Hematopoietic multipotent progenitor cell treated with erythropoietin and hydrocortisone succinate and interleukin-3 and kit ligand, for 17 days (in vitro differentiated cells): ENCODE measurements around the gene CHST7.

Source experiments
- DNase-seq: peaks from one replicate; pipeline ENCODE4 v3.0.0-alpha.2; 2015; ENCODE audit warnings: low spot score

The CHST7 gene

DNA sequence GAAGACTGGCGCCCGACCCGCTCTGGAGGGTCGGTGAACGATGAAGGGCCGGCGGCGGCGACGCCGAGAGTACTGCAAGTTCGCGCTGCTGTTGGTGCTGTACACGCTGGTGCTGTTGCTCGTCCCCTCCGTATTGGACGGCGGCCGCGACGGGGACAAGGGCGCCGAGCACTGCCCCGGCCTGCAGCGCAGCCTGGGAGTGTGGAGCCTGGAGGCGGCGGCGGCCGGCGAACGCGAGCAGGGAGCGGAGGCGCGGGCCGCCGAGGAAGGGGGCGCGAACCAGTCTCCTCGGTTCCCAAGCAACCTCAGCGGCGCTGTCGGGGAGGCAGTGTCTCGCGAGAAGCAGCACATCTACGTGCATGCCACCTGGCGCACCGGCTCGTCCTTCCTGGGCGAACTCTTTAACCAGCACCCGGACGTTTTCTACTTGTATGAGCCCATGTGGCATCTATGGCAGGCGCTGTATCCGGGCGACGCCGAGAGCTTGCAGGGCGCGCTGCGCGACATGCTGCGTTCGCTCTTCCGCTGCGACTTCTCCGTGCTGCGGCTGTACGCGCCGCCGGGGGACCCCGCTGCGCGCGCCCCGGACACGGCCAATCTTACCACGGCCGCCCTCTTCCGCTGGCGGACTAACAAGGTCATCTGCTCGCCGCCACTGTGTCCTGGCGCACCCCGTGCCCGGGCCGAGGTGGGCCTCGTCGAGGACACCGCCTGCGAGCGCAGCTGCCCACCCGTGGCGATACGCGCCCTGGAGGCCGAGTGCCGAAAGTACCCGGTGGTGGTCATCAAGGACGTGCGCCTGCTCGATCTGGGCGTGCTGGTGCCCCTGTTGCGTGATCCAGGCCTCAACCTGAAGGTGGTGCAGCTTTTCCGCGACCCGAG, 568 bp downstream of the CHST7 start:
- DNase-seq, result no peak

DNA sequence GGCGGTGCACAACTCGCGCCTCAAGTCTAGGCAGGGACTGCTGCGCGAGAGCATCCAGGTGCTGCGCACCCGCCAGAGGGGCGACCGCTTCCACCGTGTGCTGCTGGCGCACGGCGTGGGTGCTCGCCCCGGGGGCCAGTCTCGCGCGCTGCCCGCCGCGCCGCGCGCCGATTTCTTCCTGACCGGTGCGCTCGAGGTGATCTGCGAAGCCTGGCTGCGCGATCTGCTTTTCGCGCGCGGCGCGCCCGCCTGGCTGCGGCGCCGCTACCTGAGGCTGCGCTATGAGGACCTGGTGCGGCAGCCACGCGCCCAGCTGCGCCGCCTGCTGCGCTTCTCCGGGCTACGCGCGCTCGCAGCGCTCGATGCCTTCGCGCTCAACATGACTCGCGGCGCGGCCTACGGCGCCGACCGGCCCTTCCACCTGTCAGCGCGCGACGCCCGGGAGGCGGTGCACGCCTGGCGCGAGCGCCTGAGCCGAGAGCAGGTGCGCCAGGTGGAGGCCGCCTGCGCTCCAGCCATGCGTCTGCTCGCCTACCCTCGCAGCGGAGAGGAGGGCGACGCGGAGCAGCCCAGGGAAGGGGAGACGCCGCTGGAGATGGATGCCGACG, 1.3 kb downstream of the CHST7 start:
- no peak for DNase-seq

DNA sequence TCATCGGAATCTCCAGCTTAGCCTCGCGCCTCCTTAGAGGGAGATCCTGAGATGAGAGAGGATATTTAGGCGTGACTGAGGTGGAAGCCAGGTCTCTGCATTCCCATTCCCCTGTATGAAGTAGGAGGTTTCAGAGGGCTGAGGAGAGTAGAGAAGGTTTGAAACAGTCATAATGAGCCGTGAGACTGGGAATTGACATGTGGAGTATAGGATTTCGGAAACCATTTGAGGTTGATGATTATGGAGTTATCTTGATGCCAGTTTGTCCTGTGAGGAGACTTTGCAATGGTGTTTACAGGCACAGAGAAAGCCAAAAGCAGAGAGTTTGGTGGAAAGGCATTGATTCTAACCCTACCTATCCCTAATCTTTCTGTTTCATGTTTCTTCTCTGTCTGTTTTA, 2.0 kb downstream of the CHST7 start:
- DNase-seq, result no peak

GRCh38 chrX:46575991-46576392, 2.4 kb downstream of the CHST7 start:
- DNase-seq, result no peak

GRCh38 chrX:46576458-46576857, 2.9 kb downstream of the CHST7 start:
- no peak for DNase-seq

DNA sequence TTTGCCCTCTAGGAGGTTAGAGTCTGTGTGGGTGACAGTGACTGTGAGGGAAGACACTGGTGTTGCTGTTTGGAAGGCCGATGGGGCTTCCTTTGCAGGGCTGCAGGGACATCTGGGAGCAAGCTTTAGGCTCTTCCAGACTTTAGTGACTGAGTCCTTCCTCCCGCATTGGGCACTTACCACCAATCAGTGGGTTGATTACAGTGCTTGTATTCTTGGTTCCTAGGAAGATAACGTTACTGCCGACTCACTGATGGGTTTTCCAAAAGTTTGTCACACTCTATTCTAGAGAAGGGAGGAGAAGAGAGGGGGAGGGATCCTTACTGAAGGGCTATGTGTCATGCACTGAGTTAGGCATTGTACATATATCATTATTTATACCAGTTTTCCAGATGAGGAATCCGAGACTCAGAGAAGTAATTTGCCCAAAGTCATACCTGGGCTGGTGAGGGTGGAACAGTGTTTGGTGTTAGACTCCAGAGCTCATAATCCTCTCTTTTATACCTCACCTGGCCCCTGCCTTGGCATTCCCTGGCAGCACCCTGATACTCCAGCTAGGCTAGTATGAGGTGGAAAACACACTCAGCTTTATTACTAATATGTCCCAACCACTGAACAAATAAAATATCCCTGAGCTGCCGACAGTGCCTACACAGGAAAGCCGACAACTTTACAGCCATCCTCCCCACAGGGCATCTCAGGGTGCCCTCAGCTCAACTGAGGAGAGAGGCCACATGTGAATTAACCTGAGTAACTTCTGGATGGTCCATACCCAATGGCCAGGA, 3.8 kb downstream of the CHST7 start:
- DNase-seq, result no peak

DNA sequence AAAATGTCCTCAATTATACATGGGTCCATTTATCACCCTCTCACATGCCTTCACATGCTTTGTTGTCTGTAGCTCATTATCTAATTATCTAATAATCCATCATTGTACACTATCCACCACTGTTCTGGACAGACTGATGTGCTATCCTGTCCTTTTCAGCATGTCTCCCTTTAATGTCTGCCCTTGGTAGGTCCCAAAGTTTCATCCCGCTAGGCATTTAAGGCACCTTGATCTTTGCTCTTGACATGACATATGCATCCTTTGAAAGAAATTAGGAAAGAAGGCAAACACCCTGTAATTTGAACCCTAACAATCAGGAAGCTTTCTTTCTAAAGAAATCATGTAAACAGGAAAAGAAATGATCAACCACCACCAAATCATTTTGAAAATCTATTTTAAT, 5.7 kb downstream of the CHST7 start:
- no peak for DNase-seq

GRCh38 chrX:46580613-46581012, 7.0 kb downstream of the CHST7 start:
- no peak for DNase-seq

DNA sequence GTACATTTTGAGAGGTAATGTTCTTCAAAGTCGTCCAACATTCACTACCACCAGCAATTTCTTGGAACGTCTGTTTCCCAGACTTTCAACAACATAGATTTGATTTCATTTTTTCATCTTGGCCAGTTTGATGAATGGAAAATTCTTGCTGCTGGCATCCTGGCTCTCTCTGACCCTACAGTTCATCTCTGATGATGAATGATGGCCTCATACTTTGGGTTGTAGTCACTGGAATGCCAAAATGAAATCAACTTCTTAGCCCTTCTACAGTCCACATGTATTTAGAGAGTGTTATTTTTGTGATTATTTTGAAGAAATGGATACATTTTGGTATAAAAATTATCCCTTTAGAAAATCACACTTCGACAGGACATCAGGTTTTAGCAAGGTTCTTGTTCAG, 8.8 kb downstream of the CHST7 start:
- no peak for DNase-seq

DNA sequence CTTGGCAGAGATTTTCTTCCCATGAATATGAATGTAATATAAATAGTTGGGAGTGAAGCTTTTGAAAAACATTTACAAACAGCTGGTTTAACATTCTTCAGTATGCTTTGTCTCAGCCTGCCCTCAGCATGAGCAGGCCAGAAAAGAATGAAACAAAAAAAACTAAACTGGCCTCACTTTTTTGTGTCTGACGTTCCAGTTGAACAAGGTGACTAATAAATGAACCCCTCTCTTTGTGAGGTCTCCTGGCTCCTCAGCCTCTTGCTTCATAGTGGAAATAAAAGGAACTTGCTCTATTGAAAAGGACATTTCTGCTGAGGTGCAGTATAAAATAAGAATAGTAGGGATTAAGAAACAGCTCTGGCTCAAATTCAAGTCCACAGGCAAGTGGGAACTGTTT, 9.4 kb downstream of the CHST7 start:
- DNase-seq, result no peak

- DNase-seq, result no peak
Measured at GRCh38 chrX:46584736-46585135, 11.2 kb downstream of the CHST7 start.

DNA sequence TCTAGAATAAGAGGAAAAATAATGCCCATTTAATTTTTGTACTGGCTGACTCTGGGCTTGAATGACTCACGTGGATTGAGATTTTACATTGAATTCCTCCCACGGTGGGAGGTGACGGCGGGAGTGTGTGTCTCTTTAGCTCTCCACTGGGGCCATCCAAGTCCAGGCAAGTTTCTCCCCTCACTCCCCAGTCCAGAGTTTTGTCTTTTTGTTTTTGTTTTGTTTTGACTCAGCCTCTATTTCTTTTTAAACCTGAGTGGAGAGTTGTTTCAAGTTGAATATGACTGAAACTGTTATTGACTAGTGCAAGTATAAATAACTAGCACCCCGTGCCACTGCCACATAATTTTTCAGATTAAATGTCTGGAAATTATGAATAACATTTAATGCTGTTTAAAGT, 13.6 kb downstream of the CHST7 start:
- DNase-seq, result no peak

DNA sequence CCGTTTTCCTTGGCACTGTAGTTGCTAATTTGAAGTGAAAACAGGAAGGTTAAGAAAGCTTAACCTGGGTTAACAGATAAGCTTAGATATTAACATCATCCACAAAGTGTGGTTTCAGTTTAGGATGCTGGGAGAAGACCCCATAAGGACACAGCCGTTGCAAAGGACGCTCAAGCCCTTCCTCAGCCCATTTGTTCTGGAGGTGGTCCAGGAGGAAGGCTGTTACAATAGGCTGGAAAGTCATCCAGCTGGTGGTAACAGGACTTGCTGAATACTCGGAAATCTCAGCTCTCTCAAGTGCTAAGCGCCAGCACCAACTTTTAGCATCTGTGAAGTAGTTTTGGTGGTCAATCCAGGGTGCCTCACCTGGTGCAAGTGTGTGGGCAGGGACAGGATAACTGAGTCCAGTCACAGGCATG, 14.2 kb downstream of the CHST7 start:
- DNase-seq, result no peak

DNA sequence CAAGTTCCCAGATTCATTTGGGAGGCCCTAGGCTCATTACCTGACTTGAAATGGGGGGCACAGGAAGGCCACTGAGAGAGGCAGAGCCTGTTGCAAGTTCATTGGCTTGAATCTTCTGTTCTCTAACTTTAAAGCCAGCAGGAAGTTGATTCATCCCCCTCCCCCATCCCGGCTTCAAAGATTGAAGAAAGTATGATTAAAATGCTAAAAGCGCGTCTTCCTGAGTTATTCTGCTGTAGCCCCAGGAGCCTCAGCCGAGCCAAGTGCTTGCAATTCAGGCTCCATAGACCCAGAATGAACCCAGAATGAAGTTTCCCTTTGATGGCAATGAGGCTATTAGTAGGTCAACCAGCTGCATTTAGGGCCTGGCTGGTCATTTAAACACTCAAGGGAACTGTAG, 14.7 kb downstream of the CHST7 start:
- DNase-seq, result no peak

GRCh38 chrX:46589977-46590723, 16.6 kb downstream of the CHST7 start:
- no peak for DNase-seq

DNA sequence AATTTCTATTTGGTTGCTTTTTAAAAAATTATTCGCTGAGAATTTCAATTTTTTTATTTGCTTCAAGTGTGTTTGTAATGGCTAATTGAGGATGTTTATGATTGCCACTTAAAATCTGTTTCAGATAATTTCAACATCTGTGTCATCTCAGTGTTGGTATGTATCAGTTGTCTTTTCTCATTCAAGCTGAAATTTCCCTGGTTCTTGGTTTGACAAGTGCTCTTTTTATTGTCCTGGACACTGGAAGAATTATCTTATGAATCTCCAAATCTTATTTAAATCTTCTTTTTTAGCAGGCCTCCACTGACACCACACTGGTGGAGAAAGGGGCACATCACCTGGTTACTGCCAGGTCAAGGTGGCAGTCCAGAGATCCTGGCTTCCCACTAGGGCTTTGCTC, 21.5 kb downstream of the CHST7 start:
- no peak for DNase-seq

DNA sequence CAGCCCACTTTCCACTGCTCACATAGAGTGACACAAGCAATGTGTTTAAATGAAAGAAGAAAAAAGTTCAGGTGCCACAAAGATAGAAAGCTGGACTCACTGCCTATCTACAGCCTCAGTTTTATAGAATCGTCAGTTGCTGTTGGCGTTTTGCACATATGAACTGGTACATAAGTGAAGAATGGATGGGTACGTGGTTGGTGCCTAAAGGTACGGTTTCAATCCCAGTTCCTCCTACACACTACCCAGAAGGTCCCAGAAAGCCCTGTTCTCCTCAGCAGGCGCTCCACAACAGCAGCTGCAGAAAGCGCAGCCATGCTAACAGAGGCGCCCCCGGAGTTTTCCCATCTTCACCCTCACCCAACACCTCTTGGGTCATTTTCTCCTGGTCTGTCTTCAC, 23.6 kb downstream of the CHST7 start:
- DNase-seq, result no peak

- no peak for DNase-seq
Measured at GRCh38 chrX:46597771-46598170, 24.2 kb downstream of the CHST7 start.

DNA sequence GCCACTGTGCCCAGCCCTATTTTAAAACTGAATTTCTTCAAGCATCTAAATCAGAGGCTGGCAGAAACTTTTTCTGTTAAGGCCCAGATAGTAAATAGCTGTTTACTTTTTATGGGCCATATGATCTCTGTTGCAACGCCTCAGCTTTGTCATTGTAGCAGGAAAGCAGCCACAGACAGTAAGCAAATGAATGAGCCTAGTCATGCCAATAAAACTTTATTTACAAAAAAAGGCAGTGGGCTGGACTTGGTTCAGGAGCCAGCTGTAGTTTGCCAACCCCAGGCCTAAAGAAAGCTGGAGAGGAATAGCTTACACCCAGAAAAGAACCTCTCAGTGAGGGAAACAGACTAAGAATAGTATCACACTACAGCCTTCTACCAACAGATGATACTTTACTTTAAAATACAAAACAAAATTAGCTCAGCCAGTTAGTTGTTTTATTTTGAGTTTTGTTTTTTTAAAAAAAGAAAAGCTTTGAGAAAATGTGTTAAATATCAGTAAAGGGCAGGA, 25.5 kb downstream of the CHST7 start:
- DNase-seq, result no peak

- DNase-seq, result no peak
Measured at GRCh38 chrX:46601283-46601682, 27.7 kb downstream of the CHST7 start.

GRCh38 chrX:46602468-46603102, 29.0 kb downstream of the CHST7 start:
- no peak for DNase-seq

DNA sequence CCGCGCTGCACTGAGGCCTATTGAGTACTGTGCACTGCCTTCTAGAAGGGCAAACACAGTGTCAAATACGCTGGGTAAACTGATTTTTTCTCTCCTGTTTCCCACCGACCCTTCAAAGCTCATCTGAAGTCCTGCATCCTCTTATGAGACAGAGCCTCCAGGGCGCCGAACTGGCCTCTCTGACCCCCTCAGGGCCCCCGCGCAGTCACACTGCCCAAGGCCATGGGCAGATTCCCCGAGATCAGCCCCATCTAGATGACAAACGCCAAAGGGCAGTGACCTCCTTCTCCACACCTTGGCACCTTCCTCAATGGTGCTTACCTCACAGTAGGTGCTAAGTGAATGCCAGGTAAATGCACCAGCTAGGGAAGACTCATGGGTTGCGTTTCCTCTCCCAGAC, 34.4 kb downstream of the CHST7 start:
- DNase-seq, result no peak
